K562 (cell line): ENCODE data around the gene CFDP1. TPM values are rescaled to one million over a fixed set of nuclear protein-coding genes. Genes with fewer than 3 reads are reported as not detected.

Source experiments
- ATAC-seq: fragments of 200-7000 bp; cut with Tn5 transposase; 3 replicates; pipeline ENCODE4 v1.9.1; 2020; ENCODE audit warnings: moderate library complexity
- BruUV-seq: library from RNA; stranded (reverse); fragments of 400-500 nt; replicated peaks from 2 replicates; lab custom pipeline; 2021; lab: Mats Ljungman, UMichigan
- CTCF ChIA-PET: fragments of 300-600 bp; formaldehyde crosslinking; extraction: SDS; loops from one replicate; lab custom pipeline; 2021; ENCODE audit warnings: low intra/inter-chr PET ratio; lab: Yijun Ruan, JAX
- POLR2A ChIA-PET: fragments of 300-600, 350-650 bp; sonication (Branson Sonifier 250); formaldehyde crosslinking; extraction: SDS; loops from one replicate; lab custom pipeline; 2021; ENCODE audit warnings: antibody characterized with exemption, inconsistent platforms; lab: Yijun Ruan, JAX
- DNase-seq, 4 experiments: peaks; one replicate each; pipeline versions ENCODE4 v3.0.0 to v3.0.0-alpha.2; 2011 to 2018; ENCODE audit warnings: low spot score in 3 of 4, mixed read lengths in 3 of 4; ENCODE audit errors: extremely low read depth in 1 of 4
- FAIRE-seq: peaks from 2 replicates; lab custom pipeline; 2011; peaks lifted over from hg19 to GRCh38; lab: Jason Lieb, UNC
- H2AFZ ChIP-seq: 2 replicates; pipeline ENCODE4 v1.6.0; 2011; ENCODE audit warnings: low read depth, low read length, control low read depth, inconsistent platforms
- H3K27ac ChIP-seq: fragments of 200-600 bp; 3 replicates; pipeline ENCODE4 v1.8.0; 2011; ENCODE audit warnings: low read depth, mild to moderate bottlenecking, control low read depth, inconsistent platforms, low read length, moderate library complexity, mixed read lengths; ENCODE audit errors: extremely low read depth
- H3K27me3 ChIP-seq, 2 experiments: fragments of 300-600 bp in 1 of 2; 2 replicates in 1 of 2; 3 replicates in 1 of 2; pipeline versions ENCODE4 v1.6.0 to v1.8.0; 2011; ENCODE audit warnings: inconsistent platforms in 2 of 2, low read length in 2 of 2, mild to moderate bottlenecking in 1 of 2, mixed read lengths in 1 of 2, moderate library complexity in 1 of 2; ENCODE audit not compliant: control insufficient read depth in 2 of 2, insufficient read depth in 2 of 2
- H3K36me3 ChIP-seq: fragments of 300-600 bp; 3 replicates; pipeline ENCODE4 v1.8.0; 2011; ENCODE audit warnings: mild to moderate bottlenecking, low read length, inconsistent platforms; ENCODE audit not compliant: control insufficient read depth, insufficient read depth
- H3K4me1 ChIP-seq, 2 experiments: fragments of 200-600 bp in 1 of 2; replicated peaks in 1 of 2; 2 replicates in 1 of 2; 3 replicates in 1 of 2; pipeline versions ENCODE4 v1.5.1 to v1.8.0; 2011; ENCODE audit warnings: inconsistent platforms in 2 of 2, low read length in 2 of 2, mild to moderate bottlenecking in 1 of 2, mixed read lengths in 1 of 2, moderate library complexity in 1 of 2; ENCODE audit not compliant: control insufficient read depth in 2 of 2, insufficient read depth in 2 of 2
- H3K4me2 ChIP-seq: 2 replicates; pipeline ENCODE4 v1.6.1; 2011; ENCODE audit warnings: low read length, control low read depth, inconsistent platforms, mixed read lengths; ENCODE audit not compliant: insufficient read depth
- H3K4me3 ChIP-seq: fragments of 200-600 bp; sonication (generic), shearing (Covaris generic); 2 replicates; pipeline ENCODE4 v1.5.1; 2016; ENCODE audit warnings: control low read depth, inconsistent platforms
- H3K79me2 ChIP-seq: fragments of 200-600 bp; 3 replicates; pipeline ENCODE4 v1.8.0; 2011; ENCODE audit warnings: low read length, inconsistent platforms; ENCODE audit not compliant: control insufficient read depth, insufficient read depth
- H3K9ac ChIP-seq, 2 experiments: 2 replicates each; pipeline versions ENCODE4 v1.6.0 to v1.6.1; 2011; ENCODE audit warnings: low read depth in 2 of 2, low read length in 2 of 2, control low read depth in 1 of 2, inconsistent platforms in 1 of 2, mild to moderate bottlenecking in 1 of 2, mixed read lengths in 1 of 2; ENCODE audit not compliant: insufficient read depth in 1 of 2
- H3K9me1 ChIP-seq: one replicate; pipeline ENCODE4 v1.6.0; 2011; ENCODE audit warnings: inconsistent platforms, mild to moderate bottlenecking, low read length, moderate library complexity; ENCODE audit not compliant: control insufficient read depth, insufficient read depth
- H3K9me3 ChIP-seq: replicated peaks from 2 replicates; pipeline ENCODE4 v1.5.1; 2011; ENCODE audit warnings: low read depth, low read length, inconsistent platforms; ENCODE audit not compliant: control insufficient read depth, insufficient read depth
- H4K20me1 ChIP-seq: replicated peaks from 2 replicates; pipeline ENCODE4 v1.6.1; 2011; ENCODE audit warnings: low read length, inconsistent platforms, mixed read lengths; ENCODE audit not compliant: control insufficient read depth, insufficient read depth
- CCNT2 ChIP-seq: IDR thresholded peaks from 2 replicates; pipeline ENCODE4 v1.6.1; 2011; ENCODE audit warnings: borderline replicate concordance, low read depth, mild to moderate bottlenecking, moderate library complexity, mixed read lengths, low read length; ENCODE audit not compliant: insufficient read length; ENCODE audit errors: extremely low read depth
- HDAC3 ChIP-seq: fragments of 450-650 bp; IDR thresholded peaks from 2 replicates; pipeline ENCODE4 v1.6.1; 2018; ENCODE audit warnings: borderline replicate concordance, mild to moderate bottlenecking, moderate library complexity; ENCODE audit not compliant: partially characterized antibody
- KAT8 ChIP-seq: fragments of 450-650 bp; IDR thresholded peaks from 2 replicates; pipeline ENCODE4 v1.6.1; 2016; ENCODE audit warnings: low read depth, mild to moderate bottlenecking
- NFRKB ChIP-seq: fragments of 450-650 bp; IDR thresholded peaks from 2 replicates; pipeline ENCODE4 v1.6.1; 2016; ENCODE audit warnings: low read depth
- PHF20 ChIP-seq: fragments of 450-650 bp; IDR thresholded peaks from 2 replicates; pipeline ENCODE4 v1.6.1; 2018; ENCODE audit not compliant: partially characterized antibody
- PURB ChIP-seq: sonication (generic); formaldehyde crosslinking; IDR thresholded peaks from 2 replicates; pipeline ENCODE4 v1.9.0; 2021; ENCODE audit warnings: low read depth, mild to moderate bottlenecking, missing genetic modification reagents
- SMAD4 ChIP-seq: fragments of 250-450 bp; sonication (Bioruptor Pico); conservative IDR thresholded peaks from 2 replicates; pipeline ENCODE4 v1.8.0; 2021; ENCODE audit warnings: inconsistent platforms, mild to moderate bottlenecking, moderate library complexity
- SREBF1 ChIP-seq: fragments of 150-350 bp; IDR thresholded peaks from 2 replicates; pipeline ENCODE4 v1.6.1; 2014; ENCODE audit warnings: antibody characterized with exemption, low read depth, low read length, borderline replicate concordance
- ZNF121 ChIP-seq: sonication (generic); formaldehyde crosslinking; conservative IDR thresholded peaks from 2 replicates; pipeline ENCODE4 v1.8.0; 2022; ENCODE audit warnings: missing genetic modification reagents
- ZNF217 ChIP-seq: sonication (generic); formaldehyde crosslinking; IDR thresholded peaks from 2 replicates; pipeline ENCODE4 v1.8.0; 2022; ENCODE audit warnings: mild to moderate bottlenecking, missing genetic modification reagents
- ZNF41 ChIP-seq: fragments of 250-450 bp; sonication (Bioruptor Pico); conservative IDR thresholded peaks from 2 replicates; pipeline ENCODE4 v1.4.0; 2020; ENCODE audit warnings: mild to moderate bottlenecking
- ZSCAN29 ChIP-seq: fragments of 450-650 bp; IDR thresholded peaks from 2 replicates; pipeline ENCODE4 v1.6.1; 2017
- WGBS: fragments of 100-300 bp; shearing (Covaris generic); methylation state at CpG from one replicate; pipeline ENCODE4 v1.1.6; 2016; ENCODE audit warnings: low coverage, mixed read lengths; ENCODE audit not compliant: insufficient coverage; ENCODE audit errors: missing lambda C conversion rate; 5-methylcytosine and 5-hydroxymethylcytosine counted together
- in situ Hi-C: fragments of 300-500 bp; cut with MboI; formaldehyde crosslinking; loops from 4 replicates; pipeline ENCODE4 v1.15.0; 2018; ENCODE audit warnings: inconsistent platforms, mixed read lengths
- intact Hi-C: fragments of 100-400 bp; cut with micrococcal nuclease; formaldehyde crosslinking; loops from 2 replicates; pipeline ENCODE4 v1.14.2; 2022
- polyA plus RNA-seq, 8 experiments: library from polyadenylated mRNA; depleted of rRNA in 4 of 8; stranded (reverse) in 5 of 8; unstranded in 3 of 8; fragments of >200 nt; fragmentation: Nextera tagmentation in 2 of 8; fragmentation: Illumina TruSeq in 1 of 8; extraction: Ambion mirVana in 2 of 8; extraction: Trizol in 1 of 8; gene quantifications; 2 replicates each; pipeline versions ENCODE4 v1.2.1 to v1.2.3, GENCODE V29; 2011 to 2014; ENCODE audit warnings: inconsistent platforms in 1 of 8, missing spikeins in 1 of 8
- total RNA-seq, 7 experiments: library from RNA; depleted of rRNA in 6 of 7; stranded (reverse); fragments of >200 nt in 6 of 7; fragmentation: Illumina TruSeq in 2 of 7; extraction: Trizol in 2 of 7; gene quantifications; 2 replicates each; pipeline versions ENCODE4 v1.2.1 to v1.2.3, GENCODE V29; 2011 to 2021; ENCODE audit warnings: low replicate concordance in 1 of 7
- TF ChIP-seq, protein P1 (sequence below): sonication (generic); formaldehyde crosslinking; IDR thresholded peaks from 2 replicates; pipeline ENCODE4 v1.8.0; 2022; ENCODE audit warnings: mild to moderate bottlenecking, missing genetic modification reagents
- TF ChIP-seq, protein P2 (sequence below): sonication (generic); formaldehyde crosslinking; IDR thresholded peaks from 2 replicates; pipeline ENCODE4 v1.8.1; 2023; ENCODE audit warnings: mild to moderate bottlenecking, missing genetic modification reagents

Gene CFDP1
- total and polyA plus RNA-seq, 9 of the 15 experiments (the other 6 are each of a cell fraction or from before 2014, with no cell fraction given): 31.5 to 78.4 (median 61.7) TPM

DNA sequence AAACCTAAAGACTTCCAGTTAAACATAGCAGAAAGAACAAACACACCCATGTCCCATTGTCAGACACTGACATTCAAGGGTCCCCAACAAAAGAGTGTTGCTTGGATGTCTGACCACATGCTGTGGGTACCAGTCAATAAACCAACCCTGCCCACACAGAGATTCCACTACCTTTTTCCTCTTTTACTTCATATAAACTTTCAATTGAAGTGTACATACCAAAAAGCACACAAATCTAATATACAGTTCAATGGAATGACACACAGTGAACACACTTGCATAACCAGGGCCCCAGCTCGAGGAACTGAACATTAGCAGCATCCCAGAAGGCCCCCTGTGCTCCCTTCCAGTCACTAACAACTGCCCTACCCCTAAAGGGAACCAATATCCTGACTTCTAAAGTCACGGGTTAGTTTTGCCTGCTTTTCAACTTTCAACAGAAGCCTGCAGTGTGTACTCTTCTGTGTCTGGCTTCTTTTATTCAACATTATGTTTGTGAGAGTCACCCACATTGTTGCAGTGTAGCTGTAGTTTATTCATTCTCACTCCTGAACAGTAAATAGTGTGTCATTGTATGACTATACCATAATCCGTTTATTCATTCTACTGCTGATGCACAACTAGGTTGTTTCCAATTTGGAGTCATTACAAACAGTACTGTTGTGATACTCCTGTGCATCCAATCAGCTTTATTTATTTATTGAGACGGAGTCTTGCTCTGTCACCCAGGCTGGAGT, 18.0 kb downstream of the CFDP1 start (continued):
- TF ChIP-seq, protein P1, sequence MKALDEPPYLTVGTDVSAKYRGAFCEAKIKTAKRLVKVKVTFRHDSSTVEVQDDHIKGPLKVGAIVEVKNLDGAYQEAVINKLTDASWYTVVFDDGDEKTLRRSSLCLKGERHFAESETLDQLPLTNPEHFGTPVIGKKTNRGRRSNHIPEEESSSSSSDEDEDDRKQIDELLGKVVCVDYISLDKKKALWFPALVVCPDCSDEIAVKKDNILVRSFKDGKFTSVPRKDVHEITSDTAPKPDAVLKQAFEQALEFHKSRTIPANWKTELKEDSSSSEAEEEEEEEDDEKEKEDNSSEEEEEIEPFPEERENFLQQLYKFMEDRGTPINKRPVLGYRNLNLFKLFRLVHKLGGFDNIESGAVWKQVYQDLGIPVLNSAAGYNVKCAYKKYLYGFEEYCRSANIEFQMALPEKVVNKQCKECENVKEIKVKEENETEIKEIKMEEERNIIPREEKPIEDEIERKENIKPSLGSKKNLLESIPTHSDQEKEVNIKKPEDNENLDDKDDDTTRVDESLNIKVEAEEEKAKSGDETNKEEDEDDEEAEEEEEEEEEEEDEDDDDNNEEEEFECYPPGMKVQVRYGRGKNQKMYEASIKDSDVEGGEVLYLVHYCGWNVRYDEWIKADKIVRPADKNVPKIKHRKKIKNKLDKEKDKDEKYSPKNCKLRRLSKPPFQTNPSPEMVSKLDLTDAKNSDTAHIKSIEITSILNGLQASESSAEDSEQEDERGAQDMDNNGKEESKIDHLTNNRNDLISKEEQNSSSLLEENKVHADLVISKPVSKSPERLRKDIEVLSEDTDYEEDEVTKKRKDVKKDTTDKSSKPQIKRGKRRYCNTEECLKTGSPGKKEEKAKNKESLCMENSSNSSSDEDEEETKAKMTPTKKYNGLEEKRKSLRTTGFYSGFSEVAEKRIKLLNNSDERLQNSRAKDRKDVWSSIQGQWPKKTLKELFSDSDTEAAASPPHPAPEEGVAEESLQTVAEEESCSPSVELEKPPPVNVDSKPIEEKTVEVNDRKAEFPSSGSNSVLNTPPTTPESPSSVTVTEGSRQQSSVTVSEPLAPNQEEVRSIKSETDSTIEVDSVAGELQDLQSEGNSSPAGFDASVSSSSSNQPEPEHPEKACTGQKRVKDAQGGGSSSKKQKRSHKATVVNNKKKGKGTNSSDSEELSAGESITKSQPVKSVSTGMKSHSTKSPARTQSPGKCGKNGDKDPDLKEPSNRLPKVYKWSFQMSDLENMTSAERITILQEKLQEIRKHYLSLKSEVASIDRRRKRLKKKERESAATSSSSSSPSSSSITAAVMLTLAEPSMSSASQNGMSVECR (CRISPR knock-in tag): no peak
- TF ChIP-seq HDAC3: no peak

DNA sequence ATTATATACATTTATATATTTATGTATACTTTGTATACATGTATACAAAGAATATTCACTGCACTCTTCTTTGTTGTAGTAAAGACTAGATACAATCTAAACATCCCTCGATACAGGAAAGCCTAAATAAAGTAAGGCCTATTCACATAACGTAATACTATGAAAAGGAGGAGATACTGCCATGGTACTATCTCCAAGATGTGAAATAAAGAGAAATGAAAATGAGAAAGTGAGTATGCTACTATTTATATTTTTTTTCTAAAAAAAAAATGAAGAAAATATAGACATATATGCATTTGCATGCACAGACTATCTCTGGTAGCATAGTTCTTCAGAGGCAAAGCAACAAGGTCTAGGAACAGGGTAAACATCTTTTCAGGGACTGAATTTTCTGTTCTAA, 19.4 kb downstream of the CFDP1 start:
- H3K9ac ChIP-seq: no peak overlapping the region
- no peak overlapping the region for H3K4me3 ChIP-seq
- no peaks in the 10 kb centered on the region for H3K9me1 ChIP-seq
- H4K20me1 ChIP-seq: no peaks in the 10 kb centered on the region
- ChIA-PET CTCF (no interaction called here), POLR2A (no interaction called here)
- intact Hi-C loops (no loop called here), in situ Hi-C loops (no loop called here)
- no peak overlapping the region for H2AFZ ChIP-seq
- 91% methylated on average over 2 of the region's 2 CpGs for WGBS
- DNase-seq (no peak), FAIRE-seq (no peak), ATAC-seq (no peak)
- no peaks in the 10 kb centered on the region for H3K27me3 ChIP-seq
- BruUV-seq: no TSS peak
- H3K79me2 ChIP-seq: peaks cover 32% of the 10 kb centered on the region
- no peaks in the 10 kb centered on the region for H3K4me1 ChIP-seq
- H3K27ac ChIP-seq: no peak overlapping the region
- H3K4me2 ChIP-seq: no peak overlapping the region
- H3K36me3 ChIP-seq: peaks cover 34% of the 10 kb centered on the region
- no peaks in the 10 kb centered on the region for H3K9me3 ChIP-seq
- TF ChIP-seq PHF20 (no peak), NFRKB (no peak), ZSCAN29 (no peak), ZNF121 (CRISPR knock-in tag) (no peak), ZNF217 (CRISPR knock-in tag) (no peak), CCNT2 (no peak), ZNF41 (no peak), KAT8 (no peak), PURB (CRISPR knock-in tag) (no peak), SMAD4 (CRISPR knock-in tag) (no peak), SREBF1 (no peak)
- TF ChIP-seq, protein P2, sequence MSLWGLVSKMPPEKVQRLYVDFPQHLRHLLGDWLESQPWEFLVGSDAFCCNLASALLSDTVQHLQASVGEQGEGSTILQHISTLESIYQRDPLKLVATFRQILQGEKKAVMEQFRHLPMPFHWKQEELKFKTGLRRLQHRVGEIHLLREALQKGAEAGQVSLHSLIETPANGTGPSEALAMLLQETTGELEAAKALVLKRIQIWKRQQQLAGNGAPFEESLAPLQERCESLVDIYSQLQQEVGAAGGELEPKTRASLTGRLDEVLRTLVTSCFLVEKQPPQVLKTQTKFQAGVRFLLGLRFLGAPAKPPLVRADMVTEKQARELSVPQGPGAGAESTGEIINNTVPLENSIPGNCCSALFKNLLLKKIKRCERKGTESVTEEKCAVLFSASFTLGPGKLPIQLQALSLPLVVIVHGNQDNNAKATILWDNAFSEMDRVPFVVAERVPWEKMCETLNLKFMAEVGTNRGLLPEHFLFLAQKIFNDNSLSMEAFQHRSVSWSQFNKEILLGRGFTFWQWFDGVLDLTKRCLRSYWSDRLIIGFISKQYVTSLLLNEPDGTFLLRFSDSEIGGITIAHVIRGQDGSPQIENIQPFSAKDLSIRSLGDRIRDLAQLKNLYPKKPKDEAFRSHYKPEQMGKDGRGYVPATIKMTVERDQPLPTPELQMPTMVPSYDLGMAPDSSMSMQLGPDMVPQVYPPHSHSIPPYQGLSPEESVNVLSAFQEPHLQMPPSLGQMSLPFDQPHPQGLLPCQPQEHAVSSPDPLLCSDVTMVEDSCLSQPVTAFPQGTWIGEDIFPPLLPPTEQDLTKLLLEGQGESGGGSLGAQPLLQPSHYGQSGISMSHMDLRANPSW (CRISPR knock-in tag): no peak
